MM.1S (cell line): ENCODE results near the gene SENP8.

Source experiments
- DNase-seq: peaks from one replicate; pipeline ENCODE4 v3.0.0-alpha.2; 2015
- H2AFZ ChIP-seq: fragments of 300-600 bp; sonication (generic); 2 replicates; pipeline ENCODE4 v1.6.0; 2016; ENCODE audit warnings: antibody characterized with exemption, low read length
- H3F3A ChIP-seq: fragments of 300-600 bp; sonication (generic); 2 replicates; pipeline ENCODE4 v1.6.1; 2016; ENCODE audit warnings: mild to moderate bottlenecking, antibody characterized with exemption, low read length, moderate library complexity, mixed read lengths; ENCODE audit not compliant: insufficient read depth
- H3K27ac ChIP-seq: fragments of 300-600 bp; sonication (generic); 2 replicates; pipeline ENCODE4 v1.5.1; 2016; ENCODE audit warnings: mild to moderate bottlenecking, low read length
- H3K27me3 ChIP-seq: fragments of 300-600 bp; sonication (generic); replicated peaks from 2 replicates; pipeline ENCODE4 v1.6.0; 2016; ENCODE audit warnings: low read length; ENCODE audit not compliant: insufficient read depth
- H3K36me3 ChIP-seq: fragments of 300-600 bp; sonication (generic); replicated peaks from 2 replicates; pipeline ENCODE4 v1.6.1; 2016; ENCODE audit warnings: mild to moderate bottlenecking, low read length, mixed read lengths; ENCODE audit not compliant: insufficient read depth
- H3K4me1 ChIP-seq: fragments of 300-600 bp; sonication (generic); 2 replicates; pipeline ENCODE4 v1.6.1; 2016; ENCODE audit warnings: low read length, mixed read lengths
- H3K4me2 ChIP-seq: fragments of 300-600 bp; sonication (generic); 2 replicates; pipeline ENCODE4 v1.6.0; 2016; ENCODE audit warnings: low read depth, low read length
- H3K4me3 ChIP-seq: fragments of 300-600 bp; sonication (generic); 2 replicates; pipeline ENCODE4 v1.5.1; 2016; ENCODE audit warnings: low read length, mixed read lengths
- H3K79me2 ChIP-seq: fragments of 300-600 bp; sonication (generic); 2 replicates; pipeline ENCODE4 v1.6.1; 2016; ENCODE audit warnings: mixed run types, low read length, mixed read lengths
- H3K9ac ChIP-seq: fragments of 300-600 bp; sonication (generic); 2 replicates; pipeline ENCODE4 v1.6.1; 2016; ENCODE audit warnings: low read length, mixed read lengths
- H3K9me2 ChIP-seq: fragments of 300-600 bp; sonication (generic); replicated peaks from 2 replicates; pipeline ENCODE4 v1.6.1; 2016; ENCODE audit warnings: mild to moderate bottlenecking, low read length, mixed read lengths; ENCODE audit not compliant: insufficient read depth
- H3K9me3 ChIP-seq: fragments of 300-600 bp; sonication (generic); replicated peaks from 2 replicates; pipeline ENCODE4 v1.6.1; 2016; ENCODE audit warnings: mild to moderate bottlenecking, low read length, mixed read lengths; ENCODE audit not compliant: insufficient read depth
- H4K20me1 ChIP-seq: fragments of 300-600 bp; sonication (generic); 2 replicates; pipeline ENCODE4 v1.6.1; 2016; ENCODE audit warnings: mild to moderate bottlenecking, low read length, moderate library complexity, mixed read lengths; ENCODE audit not compliant: insufficient read depth
- EZH2 ChIP-seq: fragments of 300-600 bp; sonication (generic); optimal IDR thresholded peaks from 2 replicates; pipeline ENCODE3; 2017; ENCODE audit warnings: low read depth, mild to moderate bottlenecking, antibody characterized with exemption, low read length, mixed read lengths
- EZH2phosphoT487 ChIP-seq: fragments of 300-600 bp; sonication (generic); IDR thresholded peaks from 2 replicates; pipeline ENCODE4 v1.6.1; 2018; ENCODE audit warnings: antibody characterized with exemption, low read length
- TF ChIP-seq, protein P1 (sequence below): fragments of 300-600 bp; sonication (generic); IDR thresholded peaks from 2 replicates; pipeline ENCODE4 v1.5.1; 2016; ENCODE audit warnings: antibody characterized with exemption, low read length, mixed read lengths

SENP8 gene

DNA sequence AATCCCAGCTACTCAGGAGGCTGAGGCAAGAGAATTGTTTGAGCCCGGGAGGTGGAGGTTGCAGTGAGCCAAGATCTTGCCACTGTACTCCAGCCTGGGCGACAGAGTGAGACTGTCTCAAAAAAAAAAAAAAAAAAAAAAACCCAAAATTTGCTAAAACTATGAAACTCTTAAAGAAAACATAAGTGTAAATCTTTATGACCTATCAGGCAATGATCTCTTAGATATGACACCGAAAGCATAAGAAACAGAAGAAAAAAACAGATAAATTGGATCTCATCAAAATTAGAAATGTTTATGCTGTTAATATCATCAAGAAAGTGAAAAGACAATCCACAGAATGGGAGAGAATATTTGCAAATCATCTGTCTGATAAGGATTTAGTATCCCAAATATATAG lies 64.0 kb downstream of the SENP8 start:
- Histone ChIP-seq H3K27ac (no peak overlapping the region), H3F3A (no peaks in the 10 kb centered on the region), H3K4me3 (no peak overlapping the region), H2AFZ (no peak overlapping the region), H3K36me3 (no peaks in the 10 kb centered on the region), H3K9ac (no peak overlapping the region), H3K4me1 (no peaks in the 10 kb centered on the region), H3K79me2 (no peaks in the 10 kb centered on the region), H3K9me3 (no peaks in the 10 kb centered on the region), H3K9me2 (no peaks in the 10 kb centered on the region), H3K27me3 (no peaks in the 10 kb centered on the region), H3K4me2 (no peak overlapping the region), H4K20me1 (no peaks in the 10 kb centered on the region)
- DNase-seq = no peak
- TF ChIP-seq EZH2phosphoT487 (no peak), EZH2 (no peak)
- TF ChIP-seq, protein P1, sequence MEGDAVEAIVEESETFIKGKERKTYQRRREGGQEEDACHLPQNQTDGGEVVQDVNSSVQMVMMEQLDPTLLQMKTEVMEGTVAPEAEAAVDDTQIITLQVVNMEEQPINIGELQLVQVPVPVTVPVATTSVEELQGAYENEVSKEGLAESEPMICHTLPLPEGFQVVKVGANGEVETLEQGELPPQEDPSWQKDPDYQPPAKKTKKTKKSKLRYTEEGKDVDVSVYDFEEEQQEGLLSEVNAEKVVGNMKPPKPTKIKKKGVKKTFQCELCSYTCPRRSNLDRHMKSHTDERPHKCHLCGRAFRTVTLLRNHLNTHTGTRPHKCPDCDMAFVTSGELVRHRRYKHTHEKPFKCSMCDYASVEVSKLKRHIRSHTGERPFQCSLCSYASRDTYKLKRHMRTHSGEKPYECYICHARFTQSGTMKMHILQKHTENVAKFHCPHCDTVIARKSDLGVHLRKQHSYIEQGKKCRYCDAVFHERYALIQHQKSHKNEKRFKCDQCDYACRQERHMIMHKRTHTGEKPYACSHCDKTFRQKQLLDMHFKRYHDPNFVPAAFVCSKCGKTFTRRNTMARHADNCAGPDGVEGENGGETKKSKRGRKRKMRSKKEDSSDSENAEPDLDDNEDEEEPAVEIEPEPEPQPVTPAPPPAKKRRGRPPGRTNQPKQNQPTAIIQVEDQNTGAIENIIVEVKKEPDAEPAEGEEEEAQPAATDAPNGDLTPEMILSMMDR = no peak

DNA sequence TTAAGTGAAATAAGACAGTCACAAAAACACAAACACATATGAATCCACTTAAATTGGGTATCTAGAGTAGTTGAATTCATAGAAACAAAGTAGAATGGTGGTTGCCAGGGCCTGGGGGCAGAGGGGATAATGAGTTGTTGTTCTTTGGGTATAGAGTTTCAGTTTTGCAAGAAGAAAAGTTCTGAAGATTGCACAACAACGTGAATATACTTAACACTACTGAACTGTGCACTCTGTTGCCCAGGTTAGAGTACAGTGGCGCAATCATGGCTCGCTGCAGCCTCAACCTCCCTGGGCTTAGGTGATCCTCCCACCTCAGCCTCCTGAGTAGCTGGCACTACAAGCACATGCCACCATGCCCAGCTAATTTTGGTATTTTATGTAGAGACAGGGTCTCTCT lies 64.5 kb downstream of the SENP8 start:
- TF ChIP-seq EZH2phosphoT487 (no peak), EZH2 (no peak)
- TF ChIP-seq, protein P1 = no peak
- Histone ChIP-seq H3K4me2 (no peak overlapping the region), H3K27me3 (no peaks in the 10 kb centered on the region), H3K36me3 (no peaks in the 10 kb centered on the region), H3K4me1 (no peaks in the 10 kb centered on the region), H4K20me1 (no peaks in the 10 kb centered on the region), H3K9me3 (no peaks in the 10 kb centered on the region), H3K79me2 (no peaks in the 10 kb centered on the region), H3F3A (no peaks in the 10 kb centered on the region), H3K27ac (no peak overlapping the region), H3K9me2 (no peaks in the 10 kb centered on the region), H2AFZ (no peak overlapping the region), H3K9ac (no peak overlapping the region), H3K4me3 (no peak overlapping the region)
- no peak for DNase-seq

DNA sequence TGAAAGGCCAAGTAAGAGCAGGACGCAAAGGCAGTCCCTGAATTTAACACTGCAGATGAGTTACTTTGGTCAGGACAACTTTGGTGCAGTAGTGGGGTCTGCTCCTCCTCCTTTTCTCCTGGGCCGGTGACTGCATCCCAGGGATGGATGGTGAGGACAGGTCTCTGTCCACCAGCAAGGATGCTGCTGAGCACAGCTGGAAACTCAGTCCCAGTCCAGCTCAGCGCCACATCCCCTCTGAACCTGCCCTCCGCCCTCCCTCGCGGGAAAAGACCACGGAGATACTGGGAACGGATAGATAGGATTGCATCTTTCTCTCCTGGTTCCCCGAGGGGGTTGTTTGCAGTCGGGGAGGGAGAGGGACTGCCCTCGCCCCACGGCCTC lies 65.6 kb downstream of the SENP8 start:
- no peak overlapping the region for H3K9ac ChIP-seq
- H3K27me3 ChIP-seq = no peaks in the 10 kb centered on the region
- H3K27ac ChIP-seq = no peak overlapping the region
- H3K9me2 ChIP-seq = no peaks in the 10 kb centered on the region
- no peak overlapping the region for H3K4me3 ChIP-seq
- H3K4me2 ChIP-seq = no peak overlapping the region
- no peak for DNase-seq
- no peaks in the 10 kb centered on the region for H3F3A ChIP-seq
- H2AFZ ChIP-seq = no peak overlapping the region
- TF ChIP-seq EZH2phosphoT487 (no peak), EZH2 (no peak)
- TF ChIP-seq, protein P1 = no peak
- H4K20me1 ChIP-seq = no peaks in the 10 kb centered on the region
- no peaks in the 10 kb centered on the region for H3K9me3 ChIP-seq
- H3K4me1 ChIP-seq = no peaks in the 10 kb centered on the region
- no peaks in the 10 kb centered on the region for H3K79me2 ChIP-seq
- H3K36me3 ChIP-seq = no peaks in the 10 kb centered on the region
